HG03095 (cell line): ENCODE results near the gene CAMTA1.
"Not testable (repeated sequence)": the region's sequence is repeated elsewhere in the genome, so short reads cannot be mapped to it uniquely, and the experiment has no call there.

Experiments
- ATAC-seq: cut with Tn5 transposase; IDR thresholded peaks from one replicate; pipeline ENCODE4 v1.9.1; 2021; ENCODE audit warnings: moderate library complexity; ENCODE audit not compliant: unreplicated experiment

CAMTA1 gene

GRCh38 chr1:7127322-7128075, 342.2 kb downstream of the CAMTA1 start:
- no peak for ATAC-seq

- ATAC-seq: no peak
These were observed 343.0 kb downstream of the CAMTA1 start for GRCh38 chr1:7128293-7128692.

GRCh38 chr1:7130127-7130526, 344.9 kb downstream of the CAMTA1 start:
- no peak for ATAC-seq

- ATAC-seq: no peak
These were observed 350.2 kb downstream of the CAMTA1 start for GRCh38 chr1:7135493-7135892.

GRCh38 chr1:7136166-7136953, 351.1 kb downstream of the CAMTA1 start:
- no peak for ATAC-seq

GRCh38 chr1:7140251-7140650, 355.0 kb downstream of the CAMTA1 start:
- no peak for ATAC-seq

GRCh38 chr1:7145947-7146346, 360.7 kb downstream of the CAMTA1 start:
- no peak for ATAC-seq

- ATAC-seq: no peak
These were observed 361.5 kb downstream of the CAMTA1 start for GRCh38 chr1:7146710-7147109.

GRCh38 chr1:7147581-7148282, 362.5 kb downstream of the CAMTA1 start:
- ATAC-seq: not testable (repeated sequence)

- ATAC-seq: no peak
These were observed 364.0 kb downstream of the CAMTA1 start for GRCh38 chr1:7149080-7149838.

- ATAC-seq: no peak
These were observed 365.5 kb downstream of the CAMTA1 start for GRCh38 chr1:7150724-7151280.

GRCh38 chr1:7151978-7152377, 366.7 kb downstream of the CAMTA1 start:
- no peak for ATAC-seq

- ATAC-seq: no peak
These were observed 367.4 kb downstream of the CAMTA1 start for GRCh38 chr1:7152655-7153054.

GRCh38 chr1:7153464-7153863, 368.2 kb downstream of the CAMTA1 start:
- ATAC-seq: no peak

- ATAC-seq: no peak
These were observed 374.0 kb downstream of the CAMTA1 start for GRCh38 chr1:7159116-7159781.

GRCh38 chr1:7168554-7168953, 383.3 kb downstream of the CAMTA1 start:
- ATAC-seq: not testable (repeated sequence)

GRCh38 chr1:7171168-7171567, 385.9 kb downstream of the CAMTA1 start:
- no peak for ATAC-seq

GRCh38 chr1:7171574-7171973, 386.3 kb downstream of the CAMTA1 start:
- no peak for ATAC-seq

- no peak for ATAC-seq
These were observed 387.6 kb downstream of the CAMTA1 start for GRCh38 chr1:7172804-7173203.

GRCh38 chr1:7174561-7174960, 389.3 kb downstream of the CAMTA1 start:
- no peak for ATAC-seq
